GM19455 (cell line): Measurements from ENCODE around the gene ATP2A3.

ENCODE experiments used
- ATAC-seq: cut with Tn5 transposase; IDR thresholded peaks from one replicate; pipeline ENCODE4 v1.9.1; 2021; ENCODE audit not compliant: unreplicated experiment

The ATP2A3 gene

GRCh38 chr17:3929764-3930163 is 34.5 kb downstream of the ATP2A3 start:
- no peak for ATAC-seq

GRCh38 chr17:3929181-3929580 is 35.1 kb downstream of the ATP2A3 start:
- ATAC-seq: no peak

- ATAC-seq: no peak
Measured at GRCh38 chr17:3928406-3928805, 35.8 kb downstream of the ATP2A3 start.

GRCh38 chr17:3927628-3928340 is 36.5 kb downstream of the ATP2A3 start:
- ATAC-seq: no peak

- ATAC-seq: no peak
Measured at GRCh38 chr17:3926860-3927627, 37.2 kb downstream of the ATP2A3 start.

- no peak for ATAC-seq
Measured at GRCh38 chr17:3925684-3926485, 38.4 kb downstream of the ATP2A3 start.

GRCh38 chr17:3924512-3925350 is 39.5 kb downstream of the ATP2A3 start:
- ATAC-seq: no peak

- no peak for ATAC-seq
Measured at GRCh38 chr17:3923466-3924190, 40.6 kb downstream of the ATP2A3 start.

- no peak for ATAC-seq
Measured at GRCh38 chr17:3922765-3923164, 41.5 kb downstream of the ATP2A3 start.

GRCh38 chr17:3921502-3922319 is 42.5 kb downstream of the ATP2A3 start:
- ATAC-seq: no peak

- ATAC-seq: no peak
Measured at GRCh38 chr17:3921006-3921405, 43.2 kb downstream of the ATP2A3 start.

GRCh38 chr17:3919123-3919624 is 45.1 kb downstream of the ATP2A3 start:
- ATAC-seq: no peak

- ATAC-seq: no peak
Measured at GRCh38 chr17:3918372-3919122, 45.7 kb downstream of the ATP2A3 start.

- ATAC-seq: no peak
Measured at GRCh38 chr17:3917391-3917931, 46.8 kb downstream of the ATP2A3 start.

- no peak for ATAC-seq
Measured at GRCh38 chr17:3916825-3917224, 47.4 kb downstream of the ATP2A3 start.

GRCh38 chr17:3915995-3916696 is 48.1 kb downstream of the ATP2A3 start, which contains the start of gene P2RX1:
TSS of gene P2RX1 (minus strand) at chr17:3916465. CDS start at chr17:3916225, 240 bp downstream.
- no peak for ATAC-seq

- ATAC-seq: no peak
Measured at GRCh38 chr17:3915581-3915994, 48.6 kb downstream of the ATP2A3 start.
